Activated CD8-positive, alpha-beta memory T cell treated with anti-CD3 and anti-CD28 coated beads, Interleukin-2, amount 50 U/mL, for 4 hours (primary cell): ENCODE measurements around the gene POLR1H.
"Not testable (repeated sequence)": the region's sequence is repeated elsewhere in the genome, so short reads cannot be mapped to it uniquely, and the experiment has no call there.

Experiments used
- DNase-seq: peaks from one replicate; pipeline ENCODE4 v3.0.0-alpha.2; 2020

The POLR1H gene

DNA sequence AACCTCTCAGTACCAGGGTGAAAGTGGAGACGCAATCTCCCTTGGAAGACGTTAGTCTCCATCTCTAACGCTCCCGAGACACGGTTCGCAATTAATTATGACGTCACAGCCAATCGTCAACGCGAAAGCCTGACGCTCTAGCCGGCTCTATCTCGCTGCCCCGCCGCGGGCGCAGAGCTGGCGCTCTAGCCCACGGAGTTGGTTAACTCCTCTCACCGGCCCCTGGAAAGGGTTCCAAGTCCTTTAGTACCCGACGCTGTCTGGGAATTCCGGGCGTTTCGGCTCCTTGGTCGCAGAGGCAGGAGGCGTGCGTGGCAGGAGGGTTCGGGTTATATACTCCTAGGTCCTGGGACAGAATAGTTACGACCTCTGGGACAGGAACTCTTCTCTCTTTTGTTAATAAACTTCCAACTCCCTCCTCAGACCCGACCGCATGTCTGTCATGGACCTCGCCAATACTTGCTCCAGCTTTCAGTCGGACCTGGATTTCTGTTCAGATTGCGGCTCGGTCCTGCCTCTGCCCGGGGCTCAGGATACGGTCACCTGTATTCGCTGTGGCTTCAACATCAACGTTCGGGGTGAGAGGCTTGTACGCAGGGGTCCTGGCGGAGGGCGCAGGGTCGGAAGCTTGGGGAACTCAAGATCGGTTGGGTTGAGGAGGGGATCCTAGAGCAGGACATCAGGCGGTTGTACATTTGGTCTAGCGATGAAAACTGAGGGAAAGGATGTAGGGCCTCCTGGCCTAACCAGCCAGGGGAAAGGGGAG is at the start of gene POLR1H:
Gene POLR1H, plus strand, starts transcription at position 174 of the 766 bp plus-strand sequence. Its CDS starts 260 bp downstream, at position 434.
- peak; percentile 84 for DNase-seq

DNA sequence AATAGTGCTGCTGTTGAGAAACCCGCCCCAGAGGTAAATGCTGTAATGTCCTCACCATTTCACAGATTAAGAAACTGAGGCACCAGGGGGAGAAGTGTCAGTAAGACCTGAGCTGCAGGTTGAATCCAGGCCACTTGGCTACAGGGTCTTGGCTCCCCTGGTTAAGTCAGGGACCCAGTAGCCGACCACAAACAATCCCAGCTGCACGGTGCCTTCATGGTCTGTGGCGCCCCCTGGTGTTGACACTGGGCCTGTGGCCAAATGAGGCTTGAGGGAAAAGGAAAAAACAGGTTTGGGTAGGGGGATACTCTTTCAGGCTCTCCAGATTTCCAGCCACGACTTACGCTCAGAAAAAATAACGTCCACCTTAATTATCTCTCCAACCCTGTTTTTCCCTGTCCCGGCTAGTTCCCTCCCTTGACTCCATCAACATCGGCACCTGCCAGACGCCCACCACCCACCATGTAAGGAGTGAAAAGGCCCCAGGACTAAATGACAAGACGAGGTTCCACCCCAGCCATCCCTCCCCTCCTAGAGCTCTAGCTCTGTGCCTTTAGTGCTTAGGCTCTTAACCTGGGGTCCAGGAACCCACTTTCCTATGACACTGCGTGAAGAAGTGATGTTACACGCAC is 47.7 kb upstream of the POLR1H start:
- peak; percentile 24 for DNase-seq

DNA sequence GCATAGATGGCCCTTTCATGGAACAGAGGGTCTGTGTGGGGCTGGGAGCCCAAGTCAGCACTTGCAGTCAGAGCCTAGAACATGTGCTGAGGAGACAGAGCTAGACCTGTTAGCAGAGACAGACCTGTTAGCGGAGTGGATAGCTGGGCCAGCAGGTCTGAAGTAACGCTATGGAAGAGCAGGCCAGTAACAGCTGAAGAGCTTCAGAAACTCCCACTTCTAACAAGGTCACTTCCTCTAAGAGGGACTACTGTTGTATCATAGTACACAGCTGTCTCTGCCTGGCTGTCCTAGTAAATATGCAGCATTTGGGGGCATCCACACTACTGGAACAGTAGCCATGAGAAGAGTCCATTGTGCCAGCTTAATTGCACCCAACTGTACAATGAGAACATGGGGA is 41.2 kb upstream of the POLR1H start:
- no peak for DNase-seq

DNA sequence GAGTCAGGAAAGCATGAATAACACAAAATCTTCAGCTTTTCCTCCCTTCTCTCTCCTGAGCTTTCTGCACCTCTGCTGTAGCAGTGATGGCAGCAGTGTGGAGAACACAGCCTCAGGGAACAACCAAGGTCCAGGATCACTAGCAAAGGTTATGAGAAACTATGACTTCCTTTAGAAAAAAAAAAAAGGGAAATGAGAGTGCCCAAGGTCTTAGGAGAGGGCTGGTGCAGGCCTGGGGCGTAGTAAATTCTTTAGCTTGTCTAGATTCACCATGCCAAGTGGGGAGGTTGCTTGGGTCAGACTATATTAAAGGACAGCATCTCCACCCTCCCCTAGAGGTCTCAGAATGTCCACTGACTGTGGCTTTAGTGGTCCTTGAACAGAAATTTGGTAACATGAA is 40.4 kb upstream of the POLR1H start:
- no peak for DNase-seq

- DNase-seq: no peak
Observed at GRCh38 chr6:30022189-30022588, 38.9 kb upstream of the POLR1H start.

- not testable (repeated sequence) for DNase-seq
Observed at GRCh38 chr6:30022712-30023111, 38.4 kb upstream of the POLR1H start.

GRCh38 chr6:30025186-30025585 is 35.9 kb upstream of the POLR1H start:
- DNase-seq: no peak

GRCh38 chr6:30029588-30029987 is 31.5 kb upstream of the POLR1H start:
- DNase-seq: no peak

- no peak for DNase-seq
Observed at GRCh38 chr6:30031381-30031780, 29.7 kb upstream of the POLR1H start.

GRCh38 chr6:30033440-30033839 is 27.6 kb upstream of the POLR1H start:
- not testable (repeated sequence) for DNase-seq

DNA sequence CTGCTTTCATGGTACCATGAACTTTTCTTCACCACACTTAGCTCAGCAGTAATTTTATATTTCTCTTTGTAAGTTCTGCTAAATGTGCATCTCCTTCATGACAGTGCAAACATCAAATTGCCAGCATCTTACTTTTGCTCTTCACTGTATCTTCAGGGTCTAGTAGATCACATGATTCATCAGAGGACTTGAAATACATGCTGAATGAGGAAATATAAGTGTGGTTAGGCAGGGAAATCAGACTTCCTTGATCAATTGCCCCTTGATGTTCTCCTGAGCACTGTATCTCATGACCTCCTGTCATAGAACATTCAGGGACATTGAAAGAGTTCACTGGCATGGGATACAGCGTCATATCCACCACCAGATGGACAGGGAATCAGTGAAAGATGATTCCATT is 25.3 kb upstream of the POLR1H start:
- no peak for DNase-seq

DNA sequence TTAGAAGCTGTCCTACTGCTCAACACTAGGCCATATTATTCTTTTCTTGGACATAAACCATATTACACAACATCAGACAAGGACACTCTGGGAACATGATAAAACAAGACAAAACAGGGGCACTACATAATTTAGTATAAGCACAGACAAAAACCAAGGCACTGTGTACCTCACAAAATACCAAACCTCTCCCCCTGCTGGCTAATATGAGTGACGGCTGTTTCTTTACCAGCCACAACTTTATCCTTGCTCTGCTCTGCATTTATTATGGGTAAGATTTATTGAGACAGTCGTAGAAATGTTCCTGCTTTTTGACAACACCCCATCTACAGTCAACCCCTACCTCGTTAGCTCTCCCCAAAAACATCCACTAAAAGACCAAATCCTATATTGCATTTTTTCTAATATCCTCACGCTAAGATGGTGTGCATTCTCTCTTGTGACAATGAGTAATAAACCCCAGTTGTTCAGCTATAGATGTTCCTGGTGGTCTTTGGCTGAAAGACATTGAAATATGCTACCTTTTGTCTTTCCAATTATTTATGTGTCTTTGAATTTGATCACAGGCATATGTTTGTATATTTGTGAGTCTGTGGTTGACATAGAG is 23.8 kb upstream of the POLR1H start:
- no peak for DNase-seq

DNA sequence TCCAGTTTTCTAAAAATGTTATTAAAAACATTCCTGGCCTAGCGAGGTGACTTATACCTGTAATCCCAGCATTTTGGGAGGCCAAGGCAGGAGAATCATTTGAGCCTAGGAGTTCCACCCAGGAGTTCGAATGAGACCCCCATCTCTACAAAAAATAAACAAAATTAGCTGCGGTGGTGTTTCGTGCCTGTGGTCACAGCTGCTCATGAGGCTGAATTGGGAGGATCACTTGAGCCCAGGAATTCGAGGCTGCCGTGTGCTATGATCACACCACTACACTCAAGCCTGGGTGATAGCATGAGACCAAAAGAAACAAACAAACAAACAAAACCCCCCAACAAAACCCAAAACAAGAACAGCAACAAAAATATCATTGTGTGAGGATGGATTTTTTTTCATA is 19.8 kb upstream of the POLR1H start:
- no peak for DNase-seq

GRCh38 chr6:30041821-30042220 is 19.2 kb upstream of the POLR1H start:
- no peak for DNase-seq

GRCh38 chr6:30042476-30042875 is 18.6 kb upstream of the POLR1H start:
- no peak for DNase-seq

- DNase-seq: no peak
Observed at GRCh38 chr6:30042914-30043313, 18.2 kb upstream of the POLR1H start.

DNA sequence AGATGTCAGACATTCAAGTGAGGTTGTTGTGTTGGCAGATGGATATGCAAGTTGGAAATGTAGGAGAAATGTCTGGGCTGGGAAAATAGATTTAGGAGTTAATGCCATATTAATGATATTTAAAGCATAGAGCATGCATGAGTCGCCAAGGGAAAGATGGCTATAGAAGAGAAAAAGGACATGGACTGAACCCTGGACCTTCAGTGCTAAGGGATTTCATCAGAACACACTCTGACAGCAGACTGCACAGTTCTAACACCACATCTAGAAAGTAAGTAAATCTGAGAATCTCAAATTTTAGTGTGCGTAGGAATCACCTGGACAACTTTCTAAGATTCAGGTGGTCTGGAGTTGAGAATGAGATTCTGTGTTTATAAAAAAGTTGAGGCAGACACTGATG is 17.3 kb upstream of the POLR1H start:
- no peak for DNase-seq

DNA sequence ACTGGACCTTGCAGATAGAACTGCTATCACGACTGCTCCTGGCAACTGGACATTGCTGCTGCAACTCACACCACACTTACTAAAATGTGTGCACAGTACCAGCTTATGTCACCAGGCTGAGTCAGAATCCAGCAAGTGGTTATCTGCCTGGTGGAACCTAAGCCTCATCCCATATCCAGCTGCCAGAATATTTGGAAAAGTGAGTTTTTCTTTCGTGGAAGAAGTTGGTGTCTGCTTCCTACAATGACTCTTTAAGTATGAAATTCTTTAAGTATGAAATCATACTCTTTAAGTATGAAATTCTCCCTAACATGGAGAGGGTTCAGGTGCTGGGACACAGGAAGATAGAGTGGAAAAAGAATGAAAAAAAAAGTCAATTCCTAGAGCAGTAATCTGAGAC is 16.4 kb upstream of the POLR1H start:
- DNase-seq: no peak

DNA sequence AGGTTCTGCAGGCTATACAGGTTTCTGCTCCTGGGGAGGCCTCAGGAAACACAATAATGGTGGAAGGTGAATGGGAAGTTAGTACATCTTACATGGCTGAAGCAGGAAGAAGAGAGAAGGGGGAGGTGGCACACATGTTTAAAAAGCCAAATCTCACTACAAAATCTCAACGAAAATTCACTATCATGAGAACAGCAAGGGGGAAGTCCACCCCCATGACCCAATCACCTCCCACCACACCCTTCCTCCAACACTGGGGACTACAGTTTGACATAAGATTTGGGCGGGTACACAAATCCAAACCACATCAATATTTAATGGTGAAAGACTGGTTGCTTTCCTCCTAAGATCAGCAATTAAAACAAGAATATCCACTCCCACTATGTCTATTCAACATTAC is 13.8 kb upstream of the POLR1H start:
- DNase-seq: no peak

DNA sequence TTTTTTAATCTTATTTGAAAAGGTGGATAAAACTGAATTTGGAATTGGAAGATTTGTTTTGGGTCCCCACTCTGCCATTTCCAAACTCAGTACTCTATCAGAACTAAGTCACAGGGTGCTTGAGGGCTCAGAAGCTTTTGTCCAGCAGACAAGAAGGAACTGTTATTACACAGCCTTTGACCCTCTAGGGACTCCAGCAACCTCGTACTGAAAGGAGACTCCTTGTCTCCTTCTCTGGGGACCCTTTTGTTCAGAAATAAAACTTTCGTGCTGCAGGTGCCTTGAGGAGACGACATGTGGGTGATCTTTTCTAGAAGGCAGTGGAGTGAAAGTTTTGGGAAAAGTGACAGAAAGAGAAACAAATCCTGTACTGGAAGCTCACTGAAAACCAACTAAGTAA is 7.4 kb upstream of the POLR1H start:
- no peak for DNase-seq

DNA sequence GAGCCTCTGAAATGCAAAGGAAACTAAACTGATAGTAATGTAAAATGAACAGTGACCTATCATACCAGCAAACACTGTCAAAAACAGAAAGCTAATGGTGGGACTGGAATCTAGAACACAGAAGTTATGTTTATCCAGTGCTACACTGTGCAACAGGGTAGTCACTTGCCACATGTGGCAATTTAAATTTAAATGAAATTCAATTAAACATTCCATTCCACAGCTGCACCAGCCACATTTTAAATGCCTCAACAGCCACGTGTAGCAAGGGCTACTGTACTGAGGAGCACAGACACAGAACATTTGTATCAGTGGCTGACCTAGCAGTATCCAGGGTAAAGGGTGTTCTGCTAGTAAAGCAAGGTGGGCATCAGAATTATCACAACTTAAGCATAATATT is 5.6 kb upstream of the POLR1H start:
- no peak for DNase-seq

GRCh38 chr6:30060606-30061091 is 416 bp upstream of the POLR1H start:
- no peak for DNase-seq

DNA sequence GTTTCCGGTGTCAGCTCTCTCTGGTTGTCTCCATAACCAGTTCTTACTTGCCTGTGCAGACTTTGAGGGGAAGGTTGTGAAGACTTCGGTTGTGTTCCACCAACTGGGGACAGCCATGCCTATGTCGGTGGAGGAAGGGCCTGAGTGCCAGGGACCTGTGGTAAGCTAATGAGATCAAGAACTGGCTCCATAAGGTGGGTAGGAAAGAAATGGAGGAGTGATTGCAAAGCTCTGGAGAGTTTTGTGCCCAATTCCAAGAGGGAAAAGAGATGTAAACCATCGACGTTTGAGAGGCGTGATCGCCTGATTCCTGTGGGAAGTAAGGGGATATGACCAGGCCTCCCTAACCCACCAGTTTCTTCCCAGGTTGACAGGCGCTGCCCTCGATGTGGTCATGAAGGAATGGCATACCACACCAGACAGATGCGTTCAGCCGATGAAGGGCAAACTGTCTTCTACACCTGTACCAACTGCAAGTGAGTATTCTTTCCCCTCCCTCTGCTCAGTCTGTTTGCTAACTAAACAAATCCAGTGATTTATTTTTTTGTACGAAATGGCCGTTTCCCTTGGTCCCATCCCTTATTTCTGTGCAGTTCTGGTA is 893 bp downstream of the POLR1H start:
- DNase-seq: no peak
